Fibroblast of peridontal ligament (primary cell): ENCODE data around the gene CYBA.

Experiments
- DNase-seq: peaks from one replicate; pipeline ENCODE4 v3.0.0-alpha.2; 2010; ENCODE audit errors: extremely low read depth

Gene CYBA

DNA sequence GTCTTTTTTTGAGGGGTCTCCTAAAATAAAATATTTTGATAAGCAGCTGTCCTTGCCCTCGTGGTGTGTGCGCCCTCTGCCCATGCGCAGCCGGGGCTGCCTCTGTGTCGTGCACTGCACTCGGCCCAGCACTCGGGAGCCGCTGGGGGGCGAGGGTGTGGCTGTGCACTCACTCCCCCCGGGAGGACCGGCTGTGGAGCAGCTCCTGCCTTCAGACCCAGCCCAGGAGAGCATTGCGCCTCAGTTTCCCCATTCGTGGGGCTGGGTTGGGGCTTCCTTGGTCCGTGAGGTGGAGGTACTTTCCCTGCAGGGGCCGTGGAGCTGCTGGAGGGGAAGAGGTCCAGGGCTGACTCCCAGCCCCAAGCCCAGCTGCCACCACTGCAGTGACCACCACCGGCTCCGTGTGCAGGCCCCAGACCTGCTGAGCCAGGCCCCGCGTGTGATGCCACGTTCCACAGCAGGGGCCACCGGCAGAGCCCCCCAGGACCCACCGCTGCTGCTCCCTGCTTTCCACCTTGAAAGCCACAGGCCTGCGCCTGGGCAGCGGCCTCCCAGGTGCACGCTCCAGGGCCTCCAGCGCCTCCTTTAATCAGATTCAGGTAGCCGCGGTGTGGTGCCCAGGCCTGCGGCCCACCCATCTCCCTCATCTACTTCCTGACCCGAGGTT is 18.8 kb downstream of the CYBA start:
- DNase-seq: no peak

GRCh38 chr16:88631384-88631783 is 19.5 kb downstream of the CYBA start:
- no peak for DNase-seq

- no peak for DNase-seq
Observed at GRCh38 chr16:88630941-88631340, 19.9 kb downstream of the CYBA start.

DNA sequence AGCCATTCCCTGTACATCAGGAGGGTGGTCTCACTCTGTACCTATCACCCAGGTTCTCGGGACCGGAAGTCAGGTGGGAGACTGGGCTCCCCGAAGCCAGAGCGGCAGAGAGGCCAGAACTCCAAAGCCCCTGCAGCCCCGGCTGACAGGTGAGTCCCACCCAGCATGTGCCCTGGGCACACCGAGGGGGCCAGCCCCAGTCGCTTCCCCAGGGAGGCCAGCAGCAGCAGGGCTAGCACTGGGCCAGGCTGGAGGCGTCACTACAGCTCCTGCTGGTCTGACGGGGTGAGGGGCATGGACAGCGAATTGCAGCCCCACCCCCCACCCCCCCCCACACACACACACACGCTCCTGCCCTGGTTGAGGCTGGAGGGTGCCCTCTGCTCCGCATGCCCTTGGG is 20.4 kb downstream of the CYBA start:
- no peak for DNase-seq

DNA sequence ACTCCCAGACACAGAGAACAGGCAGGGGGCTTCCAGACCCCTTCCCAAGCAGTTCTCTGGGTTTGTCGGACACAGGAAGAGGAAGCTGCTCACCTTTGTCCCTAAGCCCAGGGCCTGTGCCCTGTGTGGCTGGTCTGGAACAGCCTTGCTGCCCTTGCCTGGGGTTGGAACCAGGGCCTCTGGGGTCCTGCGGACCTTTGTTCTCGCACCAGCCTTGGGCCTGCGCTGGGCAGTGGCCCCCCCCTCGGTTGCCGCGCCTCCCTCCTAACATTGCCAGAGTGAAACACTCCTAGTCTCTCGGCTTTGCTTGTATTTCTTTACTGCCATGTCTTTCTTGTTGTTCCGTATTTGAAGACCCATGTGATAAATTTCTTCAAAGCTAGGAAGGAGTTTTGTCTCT is 21.0 kb downstream of the CYBA start:
- DNase-seq: no peak

GRCh38 chr16:88628512-88628974 is 22.3 kb downstream of the CYBA start:
- DNase-seq: no peak

- no peak for DNase-seq
Observed at GRCh38 chr16:88627531-88628411, 23.1 kb downstream of the CYBA start.

- DNase-seq: no peak
Observed at GRCh38 chr16:88626646-88627045, 24.2 kb downstream of the CYBA start.

- DNase-seq: no peak
Observed at GRCh38 chr16:88624977-88625576, 25.8 kb downstream of the CYBA start.

GRCh38 chr16:88624481-88624880 is 26.4 kb downstream of the CYBA start:
- DNase-seq: no peak

DNA sequence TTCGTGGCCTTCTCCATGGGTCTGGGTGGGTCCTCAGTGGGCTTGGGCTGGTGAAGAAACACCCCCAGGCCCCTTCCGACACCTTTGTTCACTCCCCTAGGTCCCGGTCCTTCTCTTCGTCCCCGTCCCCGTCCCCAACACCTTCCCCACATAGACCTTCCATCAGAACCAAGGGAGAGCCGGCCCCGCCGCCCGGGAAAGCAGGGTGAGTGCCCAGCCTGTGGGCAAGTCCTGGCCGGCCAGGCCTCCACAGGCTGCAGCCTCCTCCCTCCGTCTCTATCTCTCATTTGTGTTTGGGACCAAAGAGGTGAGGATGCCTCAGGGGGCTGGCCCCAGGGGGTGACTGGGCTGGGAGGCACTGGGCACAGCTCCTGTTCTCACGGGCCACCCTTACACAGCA is 27.0 kb downstream of the CYBA start:
- DNase-seq: no peak

DNA sequence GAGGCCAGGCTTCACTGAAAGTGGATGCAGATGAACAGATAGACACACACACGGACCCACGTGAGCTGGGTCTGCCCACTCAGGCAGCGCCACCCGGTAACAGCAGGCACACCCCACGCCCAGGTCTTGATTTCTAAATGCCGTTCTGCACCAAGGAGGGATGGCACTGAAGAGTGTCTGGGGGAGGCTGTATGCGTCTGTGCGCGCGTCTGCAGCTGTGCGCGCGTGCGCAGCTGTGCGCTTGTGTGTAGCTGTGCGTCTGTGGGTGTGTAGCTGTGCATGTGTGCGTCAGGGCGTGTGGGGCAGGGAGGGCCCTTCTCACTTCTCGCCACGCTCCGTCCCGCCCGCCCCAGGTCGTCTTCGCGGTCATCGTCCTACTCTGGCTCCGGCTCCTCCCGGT is 28.0 kb downstream of the CYBA start:
- no peak for DNase-seq

DNA sequence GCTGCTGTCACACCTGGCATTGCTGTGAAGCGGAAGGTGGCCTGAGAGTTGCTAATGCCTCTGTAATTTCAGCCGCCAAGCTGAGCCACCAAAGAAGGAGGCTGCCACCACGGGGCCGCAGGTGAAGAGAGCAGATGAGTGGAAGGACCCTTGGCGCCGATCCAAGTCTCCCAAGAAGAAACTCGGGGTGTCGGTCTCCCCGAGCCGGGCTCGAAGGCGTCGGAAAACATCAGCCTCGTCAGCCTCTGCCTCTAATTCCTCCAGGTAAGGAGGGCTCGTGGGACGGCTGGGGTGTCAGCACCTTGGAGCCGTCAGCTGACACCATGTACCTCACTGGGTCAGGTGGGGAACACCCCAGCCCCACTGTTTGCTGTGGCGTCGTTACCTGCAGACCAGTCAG is 28.7 kb downstream of the CYBA start:
- DNase-seq: no peak

DNA sequence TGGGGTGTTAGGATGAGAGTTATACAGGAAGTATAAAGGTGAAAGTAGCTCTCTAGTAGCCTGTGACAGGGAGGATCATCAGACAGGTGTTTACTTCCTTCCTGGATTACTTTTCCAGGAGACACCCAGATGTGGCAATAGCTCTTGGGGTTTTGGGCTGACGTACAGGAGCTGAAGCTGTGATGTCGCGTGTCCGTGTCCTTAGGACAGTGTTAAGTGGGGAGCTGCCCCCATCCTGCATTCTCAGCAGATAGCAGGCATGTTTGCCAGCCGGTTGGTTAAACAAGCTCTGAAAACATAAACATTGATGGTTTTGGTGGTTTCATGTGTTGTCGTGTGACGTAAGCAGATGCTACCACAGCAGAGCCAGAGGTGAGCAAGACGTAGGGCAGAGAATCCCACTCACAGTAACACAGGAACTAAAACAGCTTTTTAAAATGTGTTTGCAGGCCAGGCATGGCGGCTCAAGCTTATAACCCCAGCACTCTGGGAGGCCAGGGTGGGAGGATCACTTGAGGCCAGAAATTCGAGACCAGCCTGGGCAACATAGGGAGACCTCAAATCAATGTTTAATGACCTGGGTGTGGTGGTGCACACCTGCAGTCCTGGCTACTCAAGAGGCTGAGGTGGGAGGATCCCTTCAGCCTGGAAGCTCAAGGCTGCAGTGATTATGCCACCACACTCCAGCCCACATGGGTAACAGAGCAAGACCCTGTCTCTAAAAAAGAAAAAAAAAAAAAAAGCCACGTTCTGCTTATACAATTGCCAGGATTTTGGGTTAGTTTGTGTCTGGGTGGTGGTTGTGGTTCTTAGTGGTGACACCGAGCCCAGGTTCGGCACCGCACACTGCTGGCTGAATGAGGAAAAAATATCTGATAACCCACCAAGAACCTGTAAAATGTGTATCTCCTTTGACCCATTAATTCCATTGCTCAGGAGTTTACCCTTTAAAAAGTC is 30.7 kb downstream of the CYBA start:
- DNase-seq: peak; percentile 85

DNA sequence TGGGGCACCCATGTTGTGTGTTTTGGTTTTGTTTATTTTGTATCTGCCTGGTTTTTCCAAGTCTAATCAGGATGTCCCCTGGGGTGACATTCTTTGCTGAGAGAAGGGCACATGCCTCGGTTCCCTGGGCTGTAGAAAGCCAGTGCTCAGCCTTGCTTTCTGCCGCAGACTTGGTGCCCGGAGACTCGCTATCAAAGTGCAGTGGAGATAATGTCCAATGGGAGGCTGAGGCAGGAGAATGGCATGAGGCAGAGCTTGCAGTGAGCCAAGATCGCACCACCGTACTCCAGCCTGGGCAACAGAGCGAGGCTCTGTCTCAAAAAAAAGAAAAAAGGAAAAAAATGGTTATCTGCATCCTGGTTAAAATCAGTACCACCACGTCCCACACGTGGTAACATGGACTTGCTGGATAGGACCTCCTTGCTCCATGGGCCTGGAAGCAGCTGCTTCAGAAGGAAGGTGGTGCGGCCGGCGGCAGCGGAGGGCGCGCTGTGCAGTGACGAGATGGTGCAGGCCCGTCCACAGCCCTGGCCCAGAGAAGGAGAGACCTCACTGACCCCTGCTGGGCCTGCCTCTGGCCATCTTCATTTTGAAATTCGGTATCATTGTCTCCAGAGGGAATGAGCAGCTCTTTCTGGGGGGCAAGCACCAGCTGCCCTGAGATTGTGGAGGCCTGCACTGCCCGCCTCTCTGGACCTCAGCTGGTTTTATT is 31.7 kb downstream of the CYBA start:
- no peak for DNase-seq

DNA sequence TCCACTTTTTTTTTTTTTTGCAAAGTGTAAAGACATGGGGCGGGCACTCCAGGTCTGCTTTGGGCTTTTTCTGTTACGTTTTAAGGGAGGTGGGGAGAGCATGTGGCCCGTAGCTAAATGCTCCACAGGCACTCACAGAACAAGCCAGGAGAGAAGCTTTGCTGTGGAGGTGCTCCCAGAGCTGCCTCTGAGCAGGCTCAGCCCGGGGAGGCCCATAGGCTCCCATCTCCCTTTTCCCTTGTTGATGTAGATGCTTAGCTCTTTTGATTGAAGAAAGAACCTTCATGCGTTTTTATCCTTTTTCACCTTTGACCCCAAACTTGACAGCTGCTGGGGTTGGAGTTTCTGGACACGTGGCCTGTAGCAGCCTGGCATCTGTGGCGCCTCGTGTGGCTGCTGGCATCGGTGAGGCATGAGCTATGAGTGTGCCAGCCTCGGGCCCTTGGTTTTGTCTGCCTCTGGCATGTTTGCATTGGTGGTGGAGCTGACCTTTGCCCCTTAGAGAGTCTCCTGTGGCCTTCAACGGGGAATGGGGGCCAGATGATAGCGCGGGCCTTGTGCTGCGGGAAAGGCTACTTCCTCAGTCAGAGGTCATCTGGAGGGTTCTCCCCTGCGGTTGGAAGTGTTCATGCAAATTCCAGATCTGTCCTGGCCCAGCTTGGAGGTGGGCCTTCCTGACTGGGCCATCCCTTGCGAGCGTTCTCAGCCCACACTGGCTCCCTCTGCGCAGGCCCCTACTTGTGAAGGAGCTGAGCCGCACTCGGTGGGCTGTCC is 32.5 kb downstream of the CYBA start:
- DNase-seq: no peak

DNA sequence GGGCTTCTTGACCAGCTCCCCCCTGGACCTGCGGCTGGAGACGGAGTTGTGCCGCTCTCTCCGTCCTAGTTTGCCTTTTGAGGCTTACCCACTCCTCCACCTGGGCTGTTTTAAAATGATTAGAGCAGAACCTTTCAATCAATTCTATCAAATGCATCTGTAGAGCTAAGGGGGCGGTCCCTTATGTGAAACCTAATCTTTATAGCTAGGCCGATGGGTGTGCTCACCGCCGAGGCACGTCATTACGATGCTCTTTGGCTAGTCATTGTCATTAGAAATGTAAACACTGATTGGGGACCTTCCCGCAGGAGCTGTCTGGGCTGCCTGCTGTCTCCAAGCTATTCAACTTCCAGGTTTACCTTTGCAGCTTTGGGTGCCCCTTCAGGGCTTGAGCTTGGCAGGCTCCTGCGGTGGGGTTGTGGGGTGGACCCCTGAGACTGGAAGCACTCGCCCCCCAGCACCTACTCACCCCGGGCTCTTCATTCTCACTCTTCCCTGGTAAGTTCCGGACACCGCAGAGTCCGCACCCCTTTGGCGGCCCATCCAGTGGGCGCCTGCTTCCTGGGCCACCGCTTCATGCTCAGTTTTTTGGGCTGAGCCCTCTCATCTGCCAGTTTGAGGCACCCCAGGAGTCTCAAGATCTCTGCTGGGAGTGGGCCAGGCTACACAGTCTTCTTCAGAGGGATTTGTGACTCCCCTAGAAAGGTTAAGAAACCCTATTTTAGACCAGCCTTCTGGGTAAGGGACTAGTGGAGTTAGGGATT is 33.4 kb downstream of the CYBA start:
- DNase-seq: no peak

GRCh38 chr16:88616736-88617135 is 34.1 kb downstream of the CYBA start:
- DNase-seq: no peak

DNA sequence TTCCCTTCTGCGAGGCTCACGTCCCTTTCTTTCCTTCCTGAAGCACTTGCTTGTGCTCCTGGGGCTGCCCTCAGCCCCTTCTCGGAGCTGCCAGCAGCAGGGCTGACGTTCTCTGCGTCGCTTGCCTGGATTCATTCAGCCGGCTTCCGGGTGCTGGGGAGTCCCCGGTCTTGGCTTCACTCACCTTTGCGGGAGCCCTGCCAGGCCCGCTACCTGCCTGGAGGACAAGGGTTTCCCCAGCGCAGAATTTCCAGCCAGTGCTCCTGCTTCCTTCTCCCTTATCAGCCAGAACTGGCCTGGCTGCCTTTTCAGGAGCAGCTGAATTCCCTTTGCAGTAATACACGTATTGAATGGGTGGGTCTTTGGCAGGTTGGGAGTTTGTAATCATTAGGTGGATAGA is 34.5 kb downstream of the CYBA start:
- no peak for DNase-seq
